ENCODE results near the gene UBE2Q2.
"Not testable (repeated sequence)": the region's sequence is repeated elsewhere in the genome, so short reads cannot be mapped to it uniquely, and the experiment has no call there.

The UBE2Q2 gene

GRCh38 chr15:75864213-75865059 lies 21.2 kb downstream of the UBE2Q2 start:
- no peak for DNase-seq

GRCh38 chr15:75866045-75866444 lies 22.8 kb downstream of the UBE2Q2 start:
- DNase-seq: not testable (repeated sequence)

GRCh38 chr15:75866916-75867315 lies 23.7 kb downstream of the UBE2Q2 start:
- DNase-seq: no peak

- no peak for DNase-seq
These were observed 24.2 kb downstream of the UBE2Q2 start for GRCh38 chr15:75867449-75867848.

- DNase-seq: no peak
These were observed 24.8 kb downstream of the UBE2Q2 start for GRCh38 chr15:75868019-75868418.

- DNase-seq: no peak
These were observed 26.2 kb downstream of the UBE2Q2 start for GRCh38 chr15:75869446-75869845.

GRCh38 chr15:75871589-75871988 lies 28.3 kb downstream of the UBE2Q2 start:
- not testable (repeated sequence) for DNase-seq

- no peak for DNase-seq
These were observed 29.2 kb downstream of the UBE2Q2 start for GRCh38 chr15:75872403-75872990.

GRCh38 chr15:75884041-75884440 lies 40.8 kb downstream of the UBE2Q2 start:
- DNase-seq: no peak

- DNase-seq: no peak
These were observed 43.9 kb downstream of the UBE2Q2 start for GRCh38 chr15:75887178-75887577.

- DNase-seq: no peak
These were observed 48.6 kb downstream of the UBE2Q2 start for GRCh38 chr15:75891895-75892294.

GRCh38 chr15:75895731-75896130 lies 52.5 kb downstream of the UBE2Q2 start:
- DNase-seq: peak in 1 of 58 donors; percentile 1

GRCh38 chr15:75900577-75900976 lies 57.3 kb downstream of the UBE2Q2 start:
- no peak for DNase-seq

GRCh38 chr15:75902129-75902557 lies 58.9 kb downstream of the UBE2Q2 start:
- no peak for DNase-seq

GRCh38 chr15:75903331-75904239 lies 60.3 kb downstream of the UBE2Q2 start, which contains the start of gene FBXO22:
FBXO22 (plus strand) TSS chr15:75903878; CDS start chr15:75903964, 86 bp downstream.
- peak; percentile 40 to 91 (median 82) for DNase-seq

GRCh38 chr15:75905231-75905630 lies 62.0 kb downstream of the UBE2Q2 start:
- DNase-seq: no peak

GRCh38 chr15:75910355-75910754 lies 67.1 kb downstream of the UBE2Q2 start:
- not testable (repeated sequence) for DNase-seq

GRCh38 chr15:75916978-75917377 lies 73.7 kb downstream of the UBE2Q2 start:
- DNase-seq: no peak

GRCh38 chr15:75918135-75918534 lies 74.9 kb downstream of the UBE2Q2 start:
- DNase-seq: no peak

- no peak for DNase-seq
These were observed 76.8 kb downstream of the UBE2Q2 start for GRCh38 chr15:75920079-75920478.

All from anterior cingulate cortex (tissue), 58 donors.